Activated T-helper 2 cell treated with anti-CD3 and anti-CD28 coated beads, Interferon-gamma antibody, Interleukin-2, Interleukin-4, amounts not matched to agents 10 μg/mL and 5 μg/mL and 100 μg/mL, durations not matched to agents 14 hours and 24 hours and 36 hours (primary cell): Measurements from ENCODE around the gene FOXI1. TPM values are rescaled to one million over a fixed set of nuclear protein-coding genes. Genes with fewer than 3 reads are reported as not detected.

Experiments used
- DNase-seq: peaks from one replicate; pipeline ENCODE4 v3.0.0; 2021; ENCODE audit warnings: low spot score
- H3K27ac Mint-ChIP-seq: one replicate; pipeline ENCODE4 v1.8.0; 2021; ENCODE audit warnings: mixed read lengths
- H3K27me3 Mint-ChIP-seq: one replicate; pipeline ENCODE4 v1.8.0; 2021; ENCODE audit warnings: low read depth, mixed read lengths
- H3K36me3 Mint-ChIP-seq: one replicate; pipeline ENCODE4 v1.8.0; 2021; ENCODE audit warnings: low read depth, mixed read lengths
- H3K4me1 Mint-ChIP-seq: one replicate; pipeline ENCODE4 v1.8.0; 2021; ENCODE audit warnings: low read depth, mixed read lengths
- H3K4me3 Mint-ChIP-seq: one replicate; pipeline ENCODE4 v1.8.0; 2021; ENCODE audit warnings: low read depth, mild to moderate bottlenecking, moderate library complexity, mixed read lengths
- H3K9me3 Mint-ChIP-seq: one replicate; pipeline ENCODE4 v1.8.0; 2021; ENCODE audit warnings: mixed read lengths
- intact Hi-C: fragments of 100-400 bp; cut with micrococcal nuclease; formaldehyde crosslinking; loops from one replicate; pipeline ENCODE4 v1.15.1; 2023
- total RNA-seq: library from RNA; stranded (reverse); gene quantifications from 2 replicates; pipeline ENCODE4 v1.2.3, GENCODE V29; 2022

The FOXI1 gene
- total RNA-seq, 1 donor from 2014 or later: not detected

DNA sequence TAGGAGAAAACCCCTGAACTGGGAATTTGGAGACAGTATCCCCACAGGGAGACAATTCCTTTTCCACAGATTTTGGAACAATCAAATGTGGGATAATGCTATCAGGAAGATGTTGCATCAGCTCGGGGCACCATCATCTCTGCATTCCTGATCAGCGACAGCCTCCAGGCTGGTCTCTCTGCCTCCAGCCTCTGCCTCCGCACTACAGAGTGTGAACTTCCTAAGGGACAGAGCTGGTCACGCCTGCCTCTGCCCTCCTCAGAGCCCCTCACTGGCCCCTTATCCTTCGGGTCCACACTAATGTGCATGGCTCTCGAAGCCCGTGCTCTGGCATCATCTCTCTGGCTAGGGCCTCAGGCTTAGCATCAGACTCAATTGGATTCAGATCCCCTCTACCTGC, 8.6 kb downstream of the FOXI1 start:
- Mint-ChIP-seq H3K27me3 (peaks cover 4% of the 10 kb centered on the region), H3K9me3 (no peaks in the 10 kb centered on the region), H3K4me1 (no peaks in the 10 kb centered on the region), H3K27ac (no peak overlapping the region), H3K36me3 (no peaks in the 10 kb centered on the region), H3K4me3 (no peak overlapping the region)
- no peak for DNase-seq
- intact Hi-C loops: no loop called here

DNA sequence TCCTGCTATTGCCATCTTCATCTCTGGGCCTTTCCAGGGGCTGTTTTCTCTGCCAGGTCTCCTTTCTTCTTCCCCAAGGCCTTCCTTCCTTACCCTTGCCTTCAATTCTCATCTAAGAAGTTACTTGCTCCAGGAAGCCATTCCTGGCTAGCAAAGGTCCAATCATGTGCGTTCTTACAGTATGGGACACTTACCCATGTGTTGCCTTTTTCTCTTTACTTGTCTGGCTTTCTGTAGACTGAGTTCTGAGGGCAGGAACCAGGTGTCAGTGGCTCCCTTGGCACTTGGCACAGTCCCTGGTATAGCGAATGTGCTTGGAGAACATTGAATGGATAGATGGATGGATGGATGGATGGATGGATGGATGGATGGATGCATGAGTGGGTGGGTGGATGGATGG, 10.2 kb downstream of the FOXI1 start:
- no peak overlapping the region for H3K4me3 Mint-ChIP-seq

DNA sequence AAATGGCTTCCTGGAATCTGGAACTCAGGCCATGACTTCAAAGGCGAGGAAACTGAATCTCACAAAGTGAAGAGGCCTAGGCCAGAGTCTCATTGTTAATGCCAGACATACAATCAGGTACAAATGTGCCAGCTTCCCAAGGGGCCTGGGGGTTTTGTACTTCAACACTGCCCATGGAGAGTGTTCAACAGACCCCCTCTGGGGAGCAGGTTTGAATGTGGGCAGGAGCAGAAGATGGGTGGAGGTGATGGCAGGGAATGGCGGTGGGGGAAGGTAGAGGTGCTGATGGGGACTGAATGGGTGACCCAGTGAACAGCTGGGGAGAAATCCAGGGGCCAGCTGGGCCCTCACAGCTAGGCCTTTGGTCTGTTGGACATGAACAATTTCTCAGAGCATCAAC, 12.0 kb downstream of the FOXI1 start:
- Mint-ChIP-seq H3K27ac (no peak overlapping the region), H3K4me3 (no peak overlapping the region), H3K36me3 (no peaks in the 10 kb centered on the region), H3K27me3 (peaks cover 14% of the 10 kb centered on the region), H3K9me3 (no peaks in the 10 kb centered on the region), H3K4me1 (no peaks in the 10 kb centered on the region)
- intact Hi-C loops: no loop called here
- DNase-seq: no peak

More for the DNA sequence above, 10.2 kb downstream of the FOXI1 start:
- Mint-ChIP-seq H3K36me3 (no peaks in the 10 kb centered on the region), H3K27me3 (peaks cover 7% of the 10 kb centered on the region), H3K9me3 (no peaks in the 10 kb centered on the region), H3K4me1 (no peaks in the 10 kb centered on the region), H3K27ac (no peak overlapping the region)
- intact Hi-C loops: no loop called here
- no peak for DNase-seq

DNA sequence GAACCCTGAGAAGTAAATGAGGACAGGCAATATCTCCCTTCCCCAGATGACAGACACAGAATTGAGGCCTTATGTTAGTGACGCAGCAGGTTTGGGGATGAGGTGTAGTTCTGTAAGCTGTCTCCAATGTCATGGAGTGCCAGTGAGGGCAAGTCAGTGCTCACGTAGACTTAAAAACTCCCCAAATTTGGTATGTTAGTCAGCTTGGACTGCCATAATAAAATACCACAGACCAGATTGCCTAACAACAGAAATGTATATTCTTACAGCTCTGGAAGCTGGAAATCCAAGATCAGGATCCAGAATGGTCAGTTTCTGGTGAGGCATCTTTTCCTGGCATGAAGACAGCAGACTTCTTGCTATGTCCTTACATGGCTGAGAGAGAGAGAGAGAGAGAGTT, 14.9 kb downstream of the FOXI1 start:
- H3K4me1 Mint-ChIP-seq: no peaks in the 10 kb centered on the region
- peaks cover 3% of the 10 kb centered on the region for H3K9me3 Mint-ChIP-seq
- no peak overlapping the region for H3K27ac Mint-ChIP-seq
- H3K4me3 Mint-ChIP-seq: no peak overlapping the region
- H3K36me3 Mint-ChIP-seq: no peaks in the 10 kb centered on the region
- peaks cover 23% of the 10 kb centered on the region for H3K27me3 Mint-ChIP-seq
- DNase-seq: no peak
- intact Hi-C loops: no loop called here

DNA sequence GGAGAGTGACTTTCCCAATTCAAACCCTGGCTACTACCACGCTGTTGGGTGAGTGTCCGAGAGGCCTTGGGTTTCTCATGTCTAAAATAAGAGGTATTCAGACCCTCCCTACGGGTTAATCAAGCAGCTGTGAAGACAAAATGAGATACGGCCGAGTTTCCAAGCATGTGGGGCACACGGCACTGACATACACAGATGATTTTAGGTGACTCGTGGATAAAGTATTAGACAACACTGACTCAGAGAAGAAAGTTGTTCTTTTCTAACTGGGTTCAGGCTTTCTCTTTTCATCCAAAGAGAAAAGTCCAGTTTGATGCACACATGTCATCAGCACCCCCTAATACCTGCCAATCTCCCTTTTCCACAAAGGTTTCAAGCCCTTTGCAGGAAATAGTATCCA, 15.6 kb downstream of the FOXI1 start:
- Mint-ChIP-seq H3K4me3 (no peak overlapping the region), H3K36me3 (no peaks in the 10 kb centered on the region), H3K27me3 (peaks cover 30% of the 10 kb centered on the region), H3K9me3 (peaks cover 10% of the 10 kb centered on the region), H3K4me1 (no peaks in the 10 kb centered on the region), H3K27ac (no peak overlapping the region)
- DNase-seq: no peak
- intact Hi-C loops: no loop called here

DNA sequence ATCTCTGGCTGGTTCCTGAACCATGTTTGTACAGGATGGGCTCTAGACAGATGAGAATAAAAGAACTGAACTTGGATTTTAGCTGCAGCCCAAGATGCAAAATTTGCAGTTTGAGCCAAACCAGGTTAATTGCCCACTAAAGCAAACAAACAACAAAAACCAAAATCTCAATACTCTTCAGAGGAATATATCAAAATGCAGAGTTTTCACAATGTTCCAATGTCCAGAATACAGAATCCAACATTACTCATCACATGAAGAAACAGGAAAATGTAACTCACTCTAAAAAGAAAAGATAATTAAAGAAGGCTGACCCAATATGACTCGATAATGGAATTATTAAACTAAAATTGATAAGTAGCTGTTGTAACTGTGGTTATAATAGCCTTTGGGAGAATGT, 20.4 kb downstream of the FOXI1 start:
- peaks cover 42% of the 10 kb centered on the region for H3K27me3 Mint-ChIP-seq
- no peaks in the 10 kb centered on the region for H3K36me3 Mint-ChIP-seq
- peaks cover 14% of the 10 kb centered on the region for H3K9me3 Mint-ChIP-seq
- no peak for DNase-seq
- intact Hi-C loops: no loop called here
- H3K4me3 Mint-ChIP-seq: no peak overlapping the region
- no peak overlapping the region for H3K27ac Mint-ChIP-seq
- no peaks in the 10 kb centered on the region for H3K4me1 Mint-ChIP-seq

DNA sequence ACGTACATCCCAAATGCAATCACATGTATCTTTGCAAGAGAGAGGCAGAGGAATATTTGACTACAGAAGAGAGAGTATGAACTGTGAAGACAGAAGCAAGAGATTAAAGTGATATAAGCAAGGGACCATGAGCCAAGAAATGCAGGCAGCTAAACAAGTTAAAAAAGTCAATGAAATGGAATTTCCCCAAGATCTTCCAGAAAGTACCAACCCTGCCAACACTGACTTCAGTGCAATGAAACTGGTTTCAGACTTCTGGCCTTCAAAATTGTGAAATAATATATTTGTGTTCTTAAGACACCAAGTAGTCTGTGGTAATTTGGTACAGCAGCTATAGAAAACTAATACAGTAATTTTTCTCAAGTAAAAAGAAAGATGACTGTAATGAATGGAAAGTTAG, 20.9 kb downstream of the FOXI1 start:
- no peak for DNase-seq
- intact Hi-C loops: no loop called here
- H3K36me3 Mint-ChIP-seq: no peaks in the 10 kb centered on the region
- no peaks in the 10 kb centered on the region for H3K4me1 Mint-ChIP-seq
- H3K27me3 Mint-ChIP-seq: peaks cover 42% of the 10 kb centered on the region
- H3K9me3 Mint-ChIP-seq: peaks cover 14% of the 10 kb centered on the region
- H3K4me3 Mint-ChIP-seq: no peak overlapping the region
- H3K27ac Mint-ChIP-seq: no peak overlapping the region

DNA sequence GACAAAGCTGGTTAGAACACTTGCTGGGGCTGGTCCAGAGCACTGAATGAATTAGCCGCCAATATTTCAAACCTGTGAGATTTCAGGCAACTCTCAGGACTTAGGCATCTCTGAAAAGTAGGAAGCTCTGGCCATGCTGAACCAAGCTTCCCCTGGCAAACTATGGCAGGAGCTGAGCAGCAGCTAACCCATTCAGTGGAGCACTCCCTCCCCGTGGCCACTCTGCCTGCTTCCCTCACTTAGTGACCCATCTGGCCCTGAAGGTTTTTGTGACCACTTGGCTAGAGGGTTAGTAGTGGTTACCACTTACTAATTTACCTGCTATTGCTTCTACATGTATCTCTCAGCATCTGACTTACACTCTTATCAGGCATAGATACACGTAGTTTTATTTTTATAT, 25.5 kb downstream of the FOXI1 start:
- intact Hi-C loops: no loop called here
- Mint-ChIP-seq H3K9me3 (peaks cover 4% of the 10 kb centered on the region), H3K4me3 (no peak overlapping the region), H3K4me1 (no peaks in the 10 kb centered on the region), H3K27ac (no peak overlapping the region), H3K36me3 (no peaks in the 10 kb centered on the region), H3K27me3 (peaks cover 38% of the 10 kb centered on the region)
- DNase-seq: no peak

DNA sequence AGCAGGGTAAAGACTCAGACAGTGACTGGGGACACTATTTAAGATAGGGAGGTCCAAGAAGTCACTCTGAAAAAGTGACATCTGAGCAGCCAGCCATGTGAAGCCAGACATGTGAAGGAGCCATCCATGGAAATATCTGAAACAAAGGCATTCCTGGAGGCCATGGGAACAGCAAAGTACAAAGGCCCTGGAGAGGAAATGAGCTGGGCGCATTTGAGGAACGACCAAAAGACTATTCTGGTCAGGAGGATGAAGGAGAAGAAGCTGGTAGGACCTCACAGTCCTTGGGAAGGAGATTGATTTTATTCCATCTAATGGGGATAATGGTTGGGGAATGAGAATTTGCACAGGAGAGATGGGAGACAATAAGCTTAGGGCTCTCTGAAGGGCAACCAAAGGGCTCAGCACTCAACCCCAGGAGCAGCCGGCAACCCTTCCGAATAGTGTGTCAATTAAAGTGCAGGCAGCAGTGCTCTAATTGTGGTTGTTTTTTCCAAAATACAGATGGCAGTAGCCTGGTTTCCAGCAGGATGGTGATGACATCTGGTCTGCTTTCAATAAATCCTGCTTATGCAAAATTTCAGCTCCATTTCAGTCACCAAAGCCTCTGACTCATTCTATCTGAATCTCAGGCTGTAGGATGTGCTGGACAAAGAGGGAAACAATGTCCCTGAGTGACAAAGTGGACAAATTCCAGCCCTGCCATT, 26.7 kb downstream of the FOXI1 start:
- intact Hi-C loops: no loop called here
- no peaks in the 10 kb centered on the region for H3K9me3 Mint-ChIP-seq
- no peaks in the 10 kb centered on the region for H3K4me1 Mint-ChIP-seq
- no peak overlapping the region for H3K27ac Mint-ChIP-seq
- no peak overlapping the region for H3K4me3 Mint-ChIP-seq
- DNase-seq: no peak
- no peaks in the 10 kb centered on the region for H3K36me3 Mint-ChIP-seq
- peaks cover 33% of the 10 kb centered on the region for H3K27me3 Mint-ChIP-seq

DNA sequence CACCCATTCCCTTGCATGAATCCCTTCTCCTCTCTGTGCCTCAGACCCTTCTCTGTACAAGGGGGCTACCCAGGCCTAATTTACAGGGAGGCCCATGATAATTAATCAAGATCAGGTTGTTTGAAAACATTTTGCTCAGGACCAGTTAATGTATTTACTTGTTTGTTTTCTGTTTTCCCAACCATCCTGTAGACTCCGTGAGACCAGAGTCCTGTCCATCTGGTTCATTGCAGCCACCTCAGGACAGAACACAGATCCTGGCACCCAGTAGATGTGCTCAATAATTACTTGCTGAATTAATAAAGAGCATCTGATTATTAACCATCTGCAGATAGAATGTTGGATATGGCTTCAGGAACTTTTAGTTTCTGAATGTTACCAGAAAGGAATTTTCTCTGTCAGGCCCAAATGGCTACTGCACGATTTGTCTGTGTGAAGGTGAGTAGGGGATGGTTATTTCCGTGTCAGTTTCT, 27.3 kb downstream of the FOXI1 start:
- Mint-ChIP-seq H3K4me3 (no peak overlapping the region), H3K27me3 (peaks cover 32% of the 10 kb centered on the region), H3K4me1 (no peaks in the 10 kb centered on the region), H3K9me3 (no peaks in the 10 kb centered on the region), H3K27ac (no peak overlapping the region), H3K36me3 (no peaks in the 10 kb centered on the region)
- intact Hi-C loops: no loop called here
- no peak for DNase-seq

DNA sequence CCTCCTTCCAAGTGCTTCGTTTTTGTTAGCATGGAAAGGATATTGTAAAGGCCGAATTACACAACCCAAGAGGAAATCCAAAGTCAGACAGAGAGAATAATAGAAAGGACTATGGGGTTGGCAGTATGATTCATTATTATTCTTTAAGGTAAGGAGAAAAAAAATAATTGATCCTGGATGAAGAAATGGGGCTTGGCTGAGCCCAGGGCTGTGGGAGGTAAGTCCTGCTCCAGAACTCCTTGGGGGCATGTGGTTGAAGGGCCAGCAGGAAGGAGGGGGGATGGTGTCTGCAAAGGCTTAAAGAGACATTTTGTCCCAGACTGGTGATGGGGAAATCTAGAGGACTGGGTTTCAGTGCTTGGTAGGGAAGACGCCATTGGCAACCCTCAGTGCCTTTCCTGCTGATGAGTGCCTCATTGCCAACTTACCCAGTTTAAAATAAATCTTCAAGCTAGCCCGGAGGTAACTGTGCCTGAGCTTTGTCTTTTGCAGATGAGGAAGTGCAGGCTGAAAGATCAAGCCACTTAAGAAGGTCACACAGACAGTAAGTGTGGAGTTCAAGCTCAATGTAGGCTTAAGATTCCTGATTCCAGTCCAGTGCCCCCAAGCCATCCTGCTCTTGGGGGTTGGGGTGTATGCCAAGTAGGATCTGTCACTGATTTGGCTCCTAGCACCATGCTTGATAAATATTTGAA, 30.2 kb downstream of the FOXI1 start:
- intact Hi-C loops: no loop called here
- Mint-ChIP-seq H3K9me3 (no peaks in the 10 kb centered on the region), H3K27ac (no peak overlapping the region), H3K4me1 (no peaks in the 10 kb centered on the region), H3K36me3 (no peaks in the 10 kb centered on the region), H3K4me3 (no peak overlapping the region), H3K27me3 (peaks cover 16% of the 10 kb centered on the region)
- no peak for DNase-seq

DNA sequence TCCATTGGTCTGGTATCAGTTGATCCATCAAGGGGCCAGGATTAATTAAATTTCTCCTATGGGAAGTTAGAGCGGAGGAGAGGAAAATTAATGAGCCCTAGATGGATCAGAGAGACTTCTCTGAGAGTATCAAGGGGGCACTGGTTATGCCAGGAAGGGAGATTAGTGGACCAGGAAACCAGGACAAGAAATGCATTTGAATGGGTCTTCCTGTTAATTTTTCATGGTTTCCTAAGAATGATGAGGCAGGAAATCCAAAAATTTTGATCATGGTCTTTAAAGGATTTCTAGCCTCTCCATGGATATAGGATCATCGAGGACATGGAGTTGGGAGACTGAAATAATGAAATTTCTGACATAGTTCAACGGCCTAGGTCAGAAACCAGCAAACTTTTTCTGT, 30.8 kb downstream of the FOXI1 start:
- no peaks in the 10 kb centered on the region for H3K9me3 Mint-ChIP-seq
- no peaks in the 10 kb centered on the region for H3K4me1 Mint-ChIP-seq
- intact Hi-C loops: no loop called here
- peaks cover 16% of the 10 kb centered on the region for H3K27me3 Mint-ChIP-seq
- H3K4me3 Mint-ChIP-seq: no peak overlapping the region
- no peak for DNase-seq
- H3K36me3 Mint-ChIP-seq: no peaks in the 10 kb centered on the region
- H3K27ac Mint-ChIP-seq: no peak overlapping the region

DNA sequence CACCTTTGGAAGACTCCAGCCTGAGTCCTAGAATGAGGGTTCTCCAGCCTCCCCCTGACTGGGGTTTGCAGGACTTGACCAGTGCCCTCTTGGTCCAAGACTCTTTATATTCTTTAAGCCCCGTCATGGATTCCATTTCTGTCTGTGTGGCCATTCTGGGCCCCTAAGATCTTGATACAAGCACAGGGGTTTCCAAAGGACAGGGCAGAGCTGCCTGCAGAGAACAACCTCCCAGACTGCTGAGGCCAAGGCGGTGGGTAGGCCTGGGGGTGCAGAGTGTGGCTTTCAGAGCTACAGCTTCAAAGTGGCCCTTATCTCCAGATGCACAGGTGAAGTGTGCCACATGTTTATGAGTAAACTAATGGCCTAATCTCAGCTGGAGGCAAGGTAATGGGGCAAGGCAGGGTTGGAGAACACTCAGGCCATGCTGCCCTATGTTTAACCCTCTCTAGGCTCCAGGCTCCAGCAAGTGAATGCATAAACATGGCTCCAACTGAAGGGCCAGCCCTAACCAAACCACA, 32.1 kb downstream of the FOXI1 start:
- intact Hi-C loops: no loop called here
- Mint-ChIP-seq H3K9me3 (no peaks in the 10 kb centered on the region), H3K4me1 (no peaks in the 10 kb centered on the region), H3K4me3 (no peak overlapping the region), H3K27ac (no peak overlapping the region), H3K27me3 (peaks cover 16% of the 10 kb centered on the region), H3K36me3 (no peaks in the 10 kb centered on the region)
- DNase-seq: no peak
